Fibroblast of peridontal ligament (primary cell): ENCODE measurements around the gene FNDC11.

Source experiments
- DNase-seq: peaks from one replicate; pipeline ENCODE4 v3.0.0-alpha.2; 2010; ENCODE audit errors: extremely low read depth

The FNDC11 gene

GRCh38 chr20:63539441-63540370, 14.3 kb upstream of the FNDC11 start:
- no peak for DNase-seq

- no peak for DNase-seq
Observed at GRCh38 chr20:63540417-63541186, 13.4 kb upstream of the FNDC11 start.

GRCh38 chr20:63541371-63541770, 12.6 kb upstream of the FNDC11 start:
- DNase-seq: no peak

- DNase-seq: no peak
Observed at GRCh38 chr20:63542031-63542559, 11.9 kb upstream of the FNDC11 start.

- DNase-seq: no peak
Observed at GRCh38 chr20:63542696-63543095, 11.3 kb upstream of the FNDC11 start.

GRCh38 chr20:63543131-63543530, 10.8 kb upstream of the FNDC11 start:
- DNase-seq: no peak

GRCh38 chr20:63543733-63544132, 10.2 kb upstream of the FNDC11 start:
- no peak for DNase-seq

- no peak for DNase-seq
Observed at GRCh38 chr20:63544241-63544957, 9.6 kb upstream of the FNDC11 start.

- DNase-seq: no peak
Observed at GRCh38 chr20:63544958-63545516, 8.9 kb upstream of the FNDC11 start.

GRCh38 chr20:63545814-63546213, 8.1 kb upstream of the FNDC11 start:
- no peak for DNase-seq

GRCh38 chr20:63546256-63546955, 7.6 kb upstream of the FNDC11 start:
- DNase-seq: no peak

GRCh38 chr20:63546956-63547724, 6.8 kb upstream of the FNDC11 start:
- no peak for DNase-seq

- DNase-seq: no peak
Observed at GRCh38 chr20:63547725-63548480, 6.1 kb upstream of the FNDC11 start, which contains the start of gene SRMS. Gene SRMS, minus strand, starts transcription at chr20:63547749. Its CDS starts 286 bp downstream, at chr20:63547463.

GRCh38 chr20:63548542-63548941, 5.4 kb upstream of the FNDC11 start:
- no peak for DNase-seq

GRCh38 chr20:63549019-63549418, 4.9 kb upstream of the FNDC11 start:
- DNase-seq: no peak

- DNase-seq: no peak
Observed at GRCh38 chr20:63549679-63550282, 4.2 kb upstream of the FNDC11 start.

- no peak for DNase-seq
Observed at GRCh38 chr20:63551068-63551467, 2.9 kb upstream of the FNDC11 start.

GRCh38 chr20:63552481-63553249, 1.3 kb upstream of the FNDC11 start:
- no peak for DNase-seq
